ENCODE data around the gene ACSM5. TPM values are rescaled to one million over a fixed set of nuclear protein-coding genes. Genes with fewer than 3 reads are reported as not detected.
A peak's percentile ranks its signal among the peaks of the same experiment; 100 is the strongest.

ACSM5 gene, protein sequence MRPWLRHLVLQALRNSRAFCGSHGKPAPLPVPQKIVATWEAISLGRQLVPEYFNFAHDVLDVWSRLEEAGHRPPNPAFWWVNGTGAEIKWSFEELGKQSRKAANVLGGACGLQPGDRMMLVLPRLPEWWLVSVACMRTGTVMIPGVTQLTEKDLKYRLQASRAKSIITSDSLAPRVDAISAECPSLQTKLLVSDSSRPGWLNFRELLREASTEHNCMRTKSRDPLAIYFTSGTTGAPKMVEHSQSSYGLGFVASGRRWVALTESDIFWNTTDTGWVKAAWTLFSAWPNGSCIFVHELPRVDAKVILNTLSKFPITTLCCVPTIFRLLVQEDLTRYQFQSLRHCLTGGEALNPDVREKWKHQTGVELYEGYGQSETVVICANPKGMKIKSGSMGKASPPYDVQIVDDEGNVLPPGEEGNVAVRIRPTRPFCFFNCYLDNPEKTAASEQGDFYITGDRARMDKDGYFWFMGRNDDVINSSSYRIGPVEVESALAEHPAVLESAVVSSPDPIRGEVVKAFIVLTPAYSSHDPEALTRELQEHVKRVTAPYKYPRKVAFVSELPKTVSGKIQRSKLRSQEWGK
- 100 to 1,000 TPM in 4 of 6 experiments, 10 to 100 TPM in 2; 45.8 to 231 (median 151) TPM for total RNA-seq
- long read RNA-seq, transcript ACSM5-201 (14 exons, 2,796 nt), result major isoform, 41 of 66 reads
- long read RNA-seq, transcript ACSM5-206 (4 exons, 1,130 nt), result minor isoform, 8 of 66 reads
- long read RNA-seq, partial matches to known transcripts, result 6 of 66 reads
- long read RNA-seq, other reads (novel, unspliced or antisense), result 9 of 66 reads

DNA sequence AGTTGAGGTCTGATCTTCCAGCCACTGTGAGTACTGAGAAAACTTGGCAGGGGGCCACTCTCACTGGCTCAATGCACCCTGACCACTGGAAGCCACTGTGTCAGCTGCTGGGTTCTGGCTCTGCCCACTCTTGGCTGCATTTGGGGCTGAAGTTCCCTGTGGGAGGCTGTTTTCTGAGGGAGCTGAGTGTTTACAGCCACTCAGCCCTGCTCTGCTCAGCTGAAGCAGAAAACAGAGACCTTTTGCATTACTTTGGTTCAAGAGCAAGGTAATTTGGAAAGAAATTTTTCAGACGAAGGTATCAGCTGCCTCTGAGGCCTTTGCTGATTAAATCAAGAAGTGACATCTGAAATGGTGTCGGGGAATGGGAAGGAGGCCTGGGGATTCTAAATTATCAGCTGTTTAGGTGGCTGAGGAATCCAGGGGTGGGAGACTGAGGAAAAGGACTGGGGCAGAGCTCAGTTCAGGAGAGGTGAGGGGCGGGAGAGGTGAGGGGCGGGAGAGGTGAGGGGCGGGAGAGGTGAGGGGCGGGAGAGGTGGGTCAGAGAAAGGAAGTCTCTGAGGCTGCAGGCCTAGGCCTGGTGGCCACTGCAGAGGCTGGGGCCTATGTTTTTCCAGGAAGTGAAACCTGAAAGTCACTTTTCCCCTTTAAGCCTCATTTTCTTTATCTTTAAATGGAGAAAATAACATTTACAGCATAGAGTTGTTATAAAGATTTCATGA is at the start of gene ACSM5:
Gene ACSM5 (plus strand): TSS at position 137 of the 723 bp plus-strand sequence. CDS start 1,951 bp downstream, outside the sequence.
- peak within 1 kb of the TSS; percentile 29 to 55 (median 52) for H3K4me3 ChIP-seq
- no peaks in the 10 kb centered on the region for H3K27me3 ChIP-seq
- DNase-seq, result peak; percentile 91 to 98 (median 94)
- peaks cover 0 to 20% (median 4%) of the 10 kb centered on the region in 4 donors for H3K4me1 ChIP-seq
- H3K27ac ChIP-seq, result peak within 1 kb of the TSS; percentile 75 to 98 (median 83)
- H3K9me3 ChIP-seq, result no peaks in the 10 kb centered on the region
- no peaks in the 10 kb centered on the region for H3K36me3 ChIP-seq
- ATAC-seq, result peak; percentile 90 to 97 (median 94)
- 24% methylated on average over 6 of the region's 6 CpGs for WGBS (ENCODE audit: insufficient coverage, low coverage, low lambda C conversion rate, missing lambda C conversion rate)
- intact Hi-C loops (cut with DNase I), result no loop called here
- TF ChIP-seq, protein P1, sequence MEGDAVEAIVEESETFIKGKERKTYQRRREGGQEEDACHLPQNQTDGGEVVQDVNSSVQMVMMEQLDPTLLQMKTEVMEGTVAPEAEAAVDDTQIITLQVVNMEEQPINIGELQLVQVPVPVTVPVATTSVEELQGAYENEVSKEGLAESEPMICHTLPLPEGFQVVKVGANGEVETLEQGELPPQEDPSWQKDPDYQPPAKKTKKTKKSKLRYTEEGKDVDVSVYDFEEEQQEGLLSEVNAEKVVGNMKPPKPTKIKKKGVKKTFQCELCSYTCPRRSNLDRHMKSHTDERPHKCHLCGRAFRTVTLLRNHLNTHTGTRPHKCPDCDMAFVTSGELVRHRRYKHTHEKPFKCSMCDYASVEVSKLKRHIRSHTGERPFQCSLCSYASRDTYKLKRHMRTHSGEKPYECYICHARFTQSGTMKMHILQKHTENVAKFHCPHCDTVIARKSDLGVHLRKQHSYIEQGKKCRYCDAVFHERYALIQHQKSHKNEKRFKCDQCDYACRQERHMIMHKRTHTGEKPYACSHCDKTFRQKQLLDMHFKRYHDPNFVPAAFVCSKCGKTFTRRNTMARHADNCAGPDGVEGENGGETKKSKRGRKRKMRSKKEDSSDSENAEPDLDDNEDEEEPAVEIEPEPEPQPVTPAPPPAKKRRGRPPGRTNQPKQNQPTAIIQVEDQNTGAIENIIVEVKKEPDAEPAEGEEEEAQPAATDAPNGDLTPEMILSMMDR (IDR thresholded peaks at IDR 0.05), result no peak
- peak; percentile 77 for TF ChIP-seq POLR2A (IDR thresholded peaks at IDR 0.05)

DNA sequence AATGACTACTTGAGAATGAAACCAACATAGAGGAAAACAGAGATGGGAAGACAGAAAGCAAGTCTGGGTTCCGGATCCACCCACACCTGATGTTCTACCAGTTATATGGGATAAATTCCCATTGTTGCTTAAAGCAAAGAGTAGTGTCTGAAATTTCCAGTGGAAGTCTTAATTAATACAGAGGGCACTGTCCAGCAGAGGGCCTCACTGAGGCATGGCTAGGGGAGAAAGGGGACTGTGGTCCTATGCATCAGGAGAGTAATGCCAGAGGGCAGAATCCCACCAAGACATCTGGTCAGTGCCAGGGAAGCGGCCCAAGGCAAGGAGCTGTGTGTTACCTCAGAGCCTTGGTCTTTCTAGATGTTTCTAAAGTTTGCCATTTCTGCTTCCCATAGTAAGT is 49.3 kb upstream of the ACSM5 start:
- no peak overlapping the region for H3K27ac ChIP-seq
- intact Hi-C loops (cut with DNase I), result no loop called here
- H3K36me3 ChIP-seq, result no peaks in the 10 kb centered on the region
- no peak for TF ChIP-seq POLR2A (IDR thresholded peaks at IDR 0.05)
- TF ChIP-seq, protein P1 (IDR thresholded peaks at IDR 0.05), result peak in 3 of 4 donors; percentile 24 to 34 (median 26)
- no peaks in the 10 kb centered on the region for H3K9me3 ChIP-seq
- DNase-seq (peak in 1 of 3 donors; percentile 23), ATAC-seq (peak in 3 of 4 donors; percentile 27 to 30 (median 30))
- no peaks in the 10 kb centered on the region for H3K27me3 ChIP-seq
- WGBS (ENCODE audit: insufficient coverage, low coverage, low lambda C conversion rate, missing lambda C conversion rate), result 25% methylated on average over 1 of the region's 2 CpGs
- H3K4me1 ChIP-seq, result peaks cover 0 to 7% (median under 1%) of the 10 kb centered on the region in 4 donors
- H3K4me3 ChIP-seq, result no peak overlapping the region

DNA sequence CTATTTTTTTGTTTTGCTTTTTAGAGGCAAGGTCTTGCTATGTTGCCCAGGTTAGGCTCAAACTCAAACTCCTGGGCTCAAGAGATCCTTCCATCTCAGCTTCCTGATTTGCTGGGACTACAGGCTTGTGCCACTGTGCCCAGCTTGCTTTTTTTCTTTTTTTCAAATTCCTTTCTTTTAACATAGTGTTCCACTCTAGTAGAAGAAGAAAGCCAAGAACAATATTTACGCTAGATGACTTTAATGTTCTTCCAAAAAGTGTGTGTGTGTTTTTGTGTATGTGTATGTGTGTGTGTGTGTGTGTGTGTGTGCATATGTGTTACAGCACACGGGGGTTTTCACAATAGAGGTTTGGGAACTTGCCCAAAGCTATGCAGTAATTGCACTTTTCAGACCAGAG is 46.1 kb upstream of the ACSM5 start:
- DNase-seq (no peak), ATAC-seq (no peak)
- Histone ChIP-seq H3K9me3 (no peaks in the 10 kb centered on the region), H3K27ac (no peak overlapping the region), H3K36me3 (no peaks in the 10 kb centered on the region), H3K27me3 (no peaks in the 10 kb centered on the region), H3K4me3 (no peak overlapping the region), H3K4me1 (no peaks in the 10 kb centered on the region)
- WGBS (ENCODE audit: insufficient coverage, low coverage, low lambda C conversion rate, missing lambda C conversion rate), result 55% methylated on average over 2 of the region's 2 CpGs
- intact Hi-C loops (cut with DNase I), result no loop called here
- no peak for TF ChIP-seq POLR2A (IDR thresholded peaks at IDR 0.05)
- TF ChIP-seq, protein P1 (IDR thresholded peaks at IDR 0.05), result no peak

DNA sequence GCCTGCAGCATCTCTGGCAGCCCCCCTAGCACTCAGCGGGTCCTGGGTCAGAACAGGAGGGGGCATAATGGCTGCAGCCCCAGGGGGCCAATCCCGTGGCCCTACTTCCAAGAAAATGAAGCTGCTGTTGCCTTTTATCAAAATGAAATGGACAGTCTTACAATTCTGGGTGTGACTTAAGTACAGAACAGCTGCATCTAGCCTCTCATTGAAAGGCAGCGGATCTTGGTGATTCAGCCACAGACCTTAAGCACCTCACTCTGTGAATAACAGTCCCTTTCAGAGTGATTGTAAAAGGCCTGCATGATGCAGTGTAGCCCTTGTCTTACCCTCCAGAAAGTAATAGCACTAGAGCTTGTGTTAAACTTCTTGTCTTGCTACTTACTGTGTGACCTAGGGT is 45.3 kb upstream of the ACSM5 start:
- ATAC-seq (no peak), DNase-seq (no peak)
- no peak overlapping the region for H3K27ac ChIP-seq
- no peaks in the 10 kb centered on the region for H3K4me1 ChIP-seq
- H3K9me3 ChIP-seq, result no peaks in the 10 kb centered on the region
- no peaks in the 10 kb centered on the region for H3K27me3 ChIP-seq
- intact Hi-C loops (cut with DNase I), result no loop called here
- H3K36me3 ChIP-seq, result no peaks in the 10 kb centered on the region
- no peak for TF ChIP-seq POLR2A (IDR thresholded peaks at IDR 0.05)
- TF ChIP-seq, protein P1 (IDR thresholded peaks at IDR 0.05), result no peak
- WGBS (ENCODE audit: insufficient coverage, low coverage, low lambda C conversion rate, missing lambda C conversion rate), result 92% methylated on average over 2 of the region's 3 CpGs
- H3K4me3 ChIP-seq, result no peak overlapping the region
